Endothelial cell of hepatic sinusoid (primary cell): ENCODE measurements around the gene KNDC1.

ENCODE experiments used
- in situ Hi-C: cut with HindIII; loops from 2 replicates; pipeline ENCODE4 v1.10.0; 2017; ENCODE audit warnings: low sequenced_read_pairs

Gene KNDC1

GRCh38 chr10:133186416-133187090 lies 26.5 kb downstream of the KNDC1 start:
- in situ Hi-C loops: no loop called here

- in situ Hi-C loops: no loop called here
Measured at GRCh38 chr10:133187091-133187905, 27.3 kb downstream of the KNDC1 start.

DNA sequence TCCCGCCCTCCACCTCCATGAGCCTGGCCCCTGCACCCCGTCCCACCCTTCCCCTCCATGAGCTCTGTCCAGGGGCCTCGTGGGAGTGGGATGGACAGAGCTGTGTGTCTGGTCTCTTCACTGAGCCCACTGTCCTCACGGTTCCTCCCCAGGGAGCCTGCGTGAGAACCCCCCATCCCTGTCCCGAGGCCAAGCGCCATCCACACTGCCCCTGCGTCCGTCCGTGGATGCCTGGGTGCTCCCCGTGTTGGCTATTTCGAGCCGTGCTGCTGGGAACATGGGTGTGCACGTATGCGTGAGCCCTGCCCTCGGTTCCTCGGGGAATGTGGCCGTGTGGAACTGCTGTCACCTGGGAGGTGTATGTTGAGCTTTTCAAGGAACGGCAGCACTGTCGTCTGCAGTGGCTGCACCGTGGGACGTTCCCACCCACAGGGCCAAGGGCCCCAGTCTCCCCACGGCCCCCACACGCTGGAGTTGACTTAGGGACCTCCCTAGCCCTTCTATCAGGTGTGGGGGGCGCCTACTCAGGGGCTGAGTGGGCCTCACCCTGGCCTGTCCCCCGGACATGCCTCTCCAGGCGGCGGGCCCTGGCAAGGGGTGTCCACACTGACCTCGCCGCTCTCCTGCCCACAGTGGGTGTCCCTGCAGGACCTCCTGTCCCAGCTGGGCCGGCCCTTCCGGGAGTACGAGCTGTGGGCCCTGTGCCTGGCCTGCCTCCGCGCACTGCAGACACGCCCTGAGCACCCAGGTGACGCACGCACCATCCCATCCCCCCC lies 28.1 kb downstream of the KNDC1 start:
- in situ Hi-C loops: no loop called here

DNA sequence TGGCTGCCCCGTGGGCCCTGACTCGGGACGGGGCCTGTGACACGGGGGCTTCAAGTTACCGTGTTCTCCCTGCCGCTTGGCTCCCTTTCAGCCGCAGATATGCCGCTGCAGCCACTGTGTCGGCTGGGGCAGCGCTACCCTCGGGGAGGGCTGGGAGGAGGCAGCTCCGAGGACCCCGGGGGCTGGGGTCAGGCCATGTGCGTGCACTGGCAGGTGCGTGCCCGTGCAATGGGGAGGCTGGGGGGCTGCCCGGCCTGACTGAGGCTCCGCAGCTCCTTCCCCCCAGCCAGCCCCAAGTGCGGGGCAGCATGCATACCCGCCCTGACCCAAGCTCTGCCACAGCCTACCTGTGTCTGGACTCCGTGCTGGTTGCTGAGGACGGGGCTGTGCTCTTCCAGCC lies 29.2 kb downstream of the KNDC1 start:
- in situ Hi-C loops: no loop called here

GRCh38 chr10:133189726-133190125 lies 29.7 kb downstream of the KNDC1 start:
- in situ Hi-C loops: no loop called here

- in situ Hi-C loops: no loop called here
Measured at GRCh38 chr10:133190225-133190624, 30.2 kb downstream of the KNDC1 start.

DNA sequence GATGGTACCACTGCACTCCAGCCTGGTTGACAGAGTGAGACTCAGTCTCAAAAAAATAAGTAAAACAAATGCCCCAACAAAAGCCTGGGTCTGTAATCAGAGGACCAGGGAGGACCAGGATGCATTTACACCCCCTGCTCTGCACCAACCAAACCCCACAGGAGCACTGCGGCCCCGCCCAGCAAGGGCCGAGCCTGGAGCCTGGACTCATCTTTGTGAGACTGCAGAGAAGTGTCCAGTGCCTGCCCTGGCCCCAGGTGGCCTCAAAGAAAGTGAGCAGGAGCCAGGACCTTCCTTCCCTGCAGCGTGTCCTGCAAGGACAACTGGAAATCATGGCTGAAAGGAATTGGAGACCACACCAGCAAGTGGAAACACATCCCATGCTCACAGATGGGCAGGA lies 31.6 kb downstream of the KNDC1 start:
- in situ Hi-C loops: no loop called here

- in situ Hi-C loops: no loop called here
Measured at GRCh38 chr10:133194151-133194550, 34.1 kb downstream of the KNDC1 start.

DNA sequence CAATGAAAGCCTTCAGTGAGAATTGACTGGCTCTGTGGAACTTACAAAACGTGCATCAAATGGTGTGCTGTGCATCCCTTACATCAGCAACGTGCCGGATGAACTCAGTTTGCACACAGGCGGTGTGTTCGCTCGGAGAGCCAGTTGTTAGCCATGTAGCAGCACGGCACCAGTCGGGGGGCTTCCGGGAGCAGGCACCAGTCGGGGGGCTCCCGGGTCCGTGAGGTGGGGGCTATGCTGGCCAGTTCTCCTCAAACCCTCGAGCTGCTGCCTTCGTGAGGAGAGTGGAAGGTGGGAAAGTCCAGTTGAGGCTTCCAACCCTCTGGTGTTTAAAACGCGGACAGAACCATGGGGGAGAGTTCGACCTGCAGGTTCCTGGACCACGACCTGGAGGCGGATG lies 35.1 kb downstream of the KNDC1 start:
- in situ Hi-C loops: no loop called here

GRCh38 chr10:133195611-133196010 lies 35.6 kb downstream of the KNDC1 start:
- in situ Hi-C loops: no loop called here

- in situ Hi-C loops: no loop called here
Measured at GRCh38 chr10:133196221-133196915, 36.3 kb downstream of the KNDC1 start.

- in situ Hi-C loops: no loop called here
Measured at GRCh38 chr10:133196936-133197758, 37.1 kb downstream of the KNDC1 start.

- in situ Hi-C loops: no loop called here
Measured at GRCh38 chr10:133197786-133198185, 37.8 kb downstream of the KNDC1 start.

- in situ Hi-C loops: no loop called here
Measured at GRCh38 chr10:133198206-133198605, 38.2 kb downstream of the KNDC1 start.

GRCh38 chr10:133198621-133199487 lies 38.8 kb downstream of the KNDC1 start:
- in situ Hi-C loops: no loop called here

DNA sequence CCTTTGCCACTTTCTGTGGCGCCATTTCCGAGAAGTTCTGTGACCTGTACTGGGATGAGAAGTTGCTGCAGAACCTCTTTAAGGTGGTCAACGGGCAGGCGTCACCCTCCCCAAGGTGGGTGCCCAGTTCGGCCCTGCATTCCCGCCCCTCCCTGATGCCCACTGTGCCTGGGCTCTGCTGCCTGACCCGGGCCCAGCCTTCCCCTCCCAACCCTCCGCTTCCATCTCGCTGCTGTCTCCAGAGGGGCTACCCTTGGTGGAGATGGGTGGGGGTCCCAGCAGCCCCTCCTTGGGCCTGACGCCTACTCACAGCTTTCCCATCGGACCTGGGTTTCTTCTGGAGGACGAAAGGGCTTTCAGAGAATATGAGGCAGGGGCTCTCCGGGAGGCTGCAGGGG lies 39.5 kb downstream of the KNDC1 start:
- in situ Hi-C loops: no loop called here

DNA sequence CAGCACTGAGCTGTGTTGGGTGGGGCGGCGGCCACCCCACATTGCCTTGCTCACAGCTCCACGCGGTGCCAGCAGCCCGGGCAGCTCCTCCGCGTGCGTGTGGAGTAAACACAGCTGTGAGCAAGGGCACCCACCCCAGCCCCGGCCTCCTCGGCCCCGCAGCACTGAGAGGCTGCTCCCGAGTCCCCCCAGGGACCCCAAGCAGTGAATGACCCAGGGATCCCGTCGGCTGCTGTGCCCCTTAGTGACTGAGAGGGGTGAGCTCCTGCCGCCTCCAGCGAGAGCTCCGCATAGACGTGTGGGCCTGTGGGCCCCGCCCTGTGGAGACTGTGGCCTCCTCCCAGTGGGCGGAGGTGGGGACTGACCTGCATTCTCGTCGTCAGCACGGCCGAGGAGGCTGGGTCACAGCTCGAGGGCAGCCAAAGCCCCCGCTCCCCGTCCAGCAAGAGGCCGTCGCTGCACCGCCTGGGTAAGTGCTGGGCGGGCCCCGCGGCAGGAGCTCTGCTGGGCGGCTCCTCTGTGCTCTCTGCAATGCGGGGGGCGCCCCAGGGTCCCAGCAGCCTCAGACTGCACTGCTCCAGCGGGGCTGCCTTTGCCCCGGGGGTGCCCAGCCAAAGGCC lies 40.1 kb downstream of the KNDC1 start:
- in situ Hi-C loops: loop anchor here (5.0 kb wide), 1 partner anchor 38 kb away; the partner anchor contains the start of gene KNDC1

GRCh38 chr10:133200621-133201031 lies 40.6 kb downstream of the KNDC1 start:
- in situ Hi-C loops: loop anchor here (5.0 kb wide), 1 partner anchor 38 kb away; the partner anchor contains the start of gene KNDC1
